Measurements from ENCODE around the gene EIF6. TPM values are rescaled to one million over a fixed set of nuclear protein-coding genes. Genes with fewer than 3 reads are reported as not detected.

EIF6 gene
- total and polyA plus RNA-seq, 9 of the 15 experiments (the other 6 are each of a cell fraction or from before 2014, with no cell fraction given) = 165 to 832 (median 229) TPM

DNA sequence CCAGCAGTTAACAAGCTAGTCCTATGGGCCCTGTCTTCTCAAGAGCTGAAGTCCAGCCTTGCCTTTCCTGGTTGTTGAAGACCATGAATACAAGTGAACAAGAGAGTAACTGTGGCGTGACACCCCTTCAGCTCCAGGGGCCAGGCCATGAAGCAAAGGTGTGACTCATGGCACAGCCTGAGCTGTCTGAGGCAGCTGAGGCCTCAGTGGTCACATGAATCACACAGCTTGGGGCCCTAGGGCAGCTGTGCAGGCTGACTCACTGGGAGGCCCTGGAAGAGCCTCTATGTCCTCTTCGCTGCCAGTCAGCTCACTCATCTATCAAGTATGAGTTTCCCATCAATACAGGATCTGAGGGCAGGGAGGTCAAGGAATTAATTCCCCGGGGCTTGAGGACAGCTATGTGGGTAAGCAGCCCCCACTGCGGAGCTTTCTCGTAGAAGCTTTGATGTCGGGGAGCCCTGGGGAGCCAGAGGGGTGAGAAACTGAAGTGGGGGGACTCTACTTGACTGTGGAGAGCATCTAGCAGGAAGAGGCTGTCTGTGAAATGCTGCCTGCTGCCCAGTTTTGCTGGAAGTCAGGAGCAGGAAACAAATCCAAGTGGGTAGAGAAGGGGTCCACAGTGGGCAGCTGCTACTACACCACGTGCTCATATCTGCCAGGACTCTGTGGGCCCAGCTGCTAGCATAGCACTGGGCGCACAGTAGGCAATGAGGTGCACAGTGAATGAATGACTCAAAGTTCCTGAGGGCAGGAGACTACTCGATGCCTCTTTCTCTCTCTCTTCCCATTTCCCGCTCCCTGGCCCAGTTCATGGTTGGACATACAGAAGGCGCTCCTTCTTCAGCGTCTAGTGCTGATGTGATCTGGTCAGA is 21.3 kb upstream of the EIF6 start (continued):
- TF ChIP-seq, protein P1, sequence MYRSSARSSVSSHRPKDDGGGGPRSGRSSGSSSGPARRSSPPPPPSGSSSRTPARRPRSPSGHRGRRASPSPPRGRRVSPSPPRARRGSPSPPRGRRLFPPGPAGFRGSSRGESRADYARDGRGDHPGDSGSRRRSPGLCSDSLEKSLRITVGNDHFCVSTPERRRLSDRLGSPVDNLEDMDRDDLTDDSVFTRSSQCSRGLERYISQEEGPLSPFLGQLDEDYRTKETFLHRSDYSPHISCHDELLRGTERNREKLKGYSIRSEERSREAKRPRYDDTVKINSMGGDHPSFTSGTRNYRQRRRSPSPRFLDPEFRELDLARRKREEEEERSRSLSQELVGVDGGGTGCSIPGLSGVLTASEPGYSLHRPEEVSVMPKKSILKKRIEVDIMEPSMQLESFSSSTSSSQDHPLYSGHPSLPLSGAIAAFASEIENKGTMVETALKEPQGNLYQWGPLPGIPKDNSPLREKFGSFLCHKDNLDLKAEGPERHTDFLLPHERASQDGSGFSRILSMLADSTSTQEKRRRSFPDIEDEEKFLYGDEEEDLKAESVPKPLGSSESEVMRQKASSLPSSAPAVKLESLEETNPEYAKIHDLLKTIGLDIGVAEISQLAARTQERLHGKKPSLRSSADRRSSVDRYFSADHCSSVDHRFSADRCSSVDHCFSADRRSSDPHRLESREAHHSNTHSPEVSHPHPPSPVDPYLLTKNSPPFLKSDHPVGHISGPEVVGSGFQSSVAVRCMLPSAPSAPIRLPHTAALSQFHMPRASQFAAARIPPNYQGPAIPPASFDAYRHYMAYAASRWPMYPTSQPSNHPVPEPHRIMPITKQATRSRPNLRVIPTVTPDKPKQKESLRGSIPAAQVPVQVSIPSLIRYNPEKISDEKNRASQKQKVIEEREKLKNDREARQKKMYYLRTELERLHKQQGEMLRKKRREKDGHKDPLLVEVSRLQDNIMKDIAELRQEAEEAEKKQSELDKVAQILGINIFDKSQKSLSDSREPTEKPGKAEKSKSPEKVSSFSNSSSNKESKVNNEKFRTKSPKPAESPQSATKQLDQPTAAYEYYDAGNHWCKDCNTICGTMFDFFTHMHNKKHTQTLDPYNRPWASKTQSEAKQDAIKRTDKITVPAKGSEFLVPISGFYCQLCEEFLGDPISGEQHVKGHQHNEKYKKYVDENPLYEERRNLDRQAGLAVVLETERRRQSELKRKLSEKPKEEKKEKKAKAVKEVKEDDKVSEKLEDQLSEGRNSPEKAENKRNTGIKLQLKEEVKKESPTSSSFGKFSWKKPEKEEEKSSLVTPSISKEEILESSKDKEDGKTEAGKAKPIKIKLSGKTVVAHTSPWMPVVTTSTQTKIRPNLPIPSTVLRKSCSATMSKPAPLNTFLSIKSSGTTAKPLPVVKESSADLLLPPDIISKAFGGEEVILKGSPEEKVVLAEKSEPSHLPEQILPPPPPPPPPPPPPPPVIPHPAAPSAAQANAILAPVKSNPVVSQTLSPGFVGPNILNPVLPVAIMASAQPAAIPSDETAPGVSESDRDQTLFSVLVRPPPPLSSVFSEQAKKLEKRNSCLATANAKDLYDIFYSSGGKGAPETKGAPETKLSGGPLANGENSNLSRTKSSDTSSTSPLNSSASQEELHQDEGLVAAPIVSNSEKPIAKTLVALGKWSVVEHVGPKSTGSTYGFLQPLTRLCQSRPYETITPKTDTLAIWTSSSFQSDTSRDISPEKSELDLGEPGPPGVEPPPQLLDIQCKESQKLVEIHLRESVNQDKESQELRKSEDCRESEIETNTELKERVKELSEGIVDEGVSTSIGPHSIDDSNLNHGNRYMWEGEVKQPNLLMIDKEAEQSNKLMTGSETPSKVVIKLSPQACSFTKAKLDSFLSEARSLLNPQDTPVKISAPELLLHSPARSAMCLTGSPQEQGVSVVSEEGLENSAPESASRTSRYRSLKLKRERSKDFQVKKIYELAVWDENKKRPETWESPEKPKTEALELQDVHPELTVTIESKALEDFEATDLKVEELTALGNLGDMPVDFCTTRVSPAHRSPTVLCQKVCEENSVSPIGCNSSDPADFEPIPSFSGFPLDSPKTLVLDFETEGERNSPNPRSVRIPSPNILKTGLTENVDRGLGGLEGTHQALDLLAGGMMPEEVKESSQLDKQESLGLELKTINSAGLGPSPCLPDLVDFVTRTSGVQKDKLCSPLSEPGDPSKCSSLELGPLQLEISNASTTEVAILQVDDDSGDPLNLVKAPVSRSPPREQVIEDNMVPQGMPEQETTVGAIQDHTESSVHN (IDR thresholded peaks at IDR 0.05; ENCODE audit: borderline replicate concordance in 1 of 2, low read depth in 1 of 2) = peak in 1 of 2 experiments; percentile 47; a peak in 1 of 4 replicates
- TF ChIP-seq, protein P2, sequence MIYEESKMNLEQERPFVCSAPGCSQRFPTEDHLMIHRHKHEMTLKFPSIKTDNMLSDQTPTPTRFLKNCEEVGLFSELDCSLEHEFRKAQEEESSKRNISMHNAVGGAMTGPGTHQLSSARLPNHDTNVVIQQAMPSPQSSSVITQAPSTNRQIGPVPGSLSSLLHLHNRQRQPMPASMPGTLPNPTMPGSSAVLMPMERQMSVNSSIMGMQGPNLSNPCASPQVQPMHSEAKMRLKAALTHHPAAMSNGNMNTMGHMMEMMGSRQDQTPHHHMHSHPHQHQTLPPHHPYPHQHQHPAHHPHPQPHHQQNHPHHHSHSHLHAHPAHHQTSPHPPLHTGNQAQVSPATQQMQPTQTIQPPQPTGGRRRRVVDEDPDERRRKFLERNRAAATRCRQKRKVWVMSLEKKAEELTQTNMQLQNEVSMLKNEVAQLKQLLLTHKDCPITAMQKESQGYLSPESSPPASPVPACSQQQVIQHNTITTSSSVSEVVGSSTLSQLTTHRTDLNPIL (CRISPR knock-in tag; IDR thresholded peaks at IDR 0.05) = no peak

Measured in K562 (cell line).